K562 (cell line): ENCODE results near the gene PRDX2. TPM values are rescaled to one million over a fixed set of nuclear protein-coding genes. Genes with fewer than 3 reads are reported as not detected.
A peak's percentile ranks its signal among the peaks of the same experiment; 100 is the strongest.

ENCODE experiments used
- CSDE1 ChIP-seq, 2 experiments: fragments of 450-650 bp; IDR thresholded peaks; 2 replicates each; pipeline ENCODE4 v1.6.1; 2016; ENCODE audit warnings: mild to moderate bottlenecking in 1 of 2
- ELK3 ChIP-seq: fragments of 450-650 bp; formaldehyde crosslinking; IDR thresholded peaks from 2 replicates; pipeline ENCODE4 v1.4.0; 2020; ENCODE audit warnings: mild to moderate bottlenecking
- EP400 ChIP-seq: fragments of 450-650 bp; IDR thresholded peaks from 2 replicates; pipeline ENCODE4 v1.6.1; 2017; ENCODE audit warnings: antibody characterized with exemption, mild to moderate bottlenecking, moderate library complexity
- MCM3 ChIP-seq: fragments of 450-650 bp; IDR thresholded peaks from 2 replicates; pipeline ENCODE4 v1.6.1; 2016
- NR4A1 ChIP-seq, 2 experiments: fragments of 250-450 bp in 1 of 2; fragments of 450-650 bp in 1 of 2; sonication (Bioruptor Pico) in 1 of 2; IDR thresholded peaks; 2 replicates each; pipeline versions ENCODE4 v1.4.0 to v1.6.1; 2016 to 2020; ENCODE audit warnings: mild to moderate bottlenecking in 2 of 2, missing compliant biosample characterization in 1 of 2, missing genetic modification characterization in 1 of 2, moderate library complexity in 1 of 2
- PATZ1 ChIP-seq: fragments of 250-450 bp; sonication (Bioruptor Pico); IDR thresholded peaks from 2 replicates; pipeline ENCODE4 v1.5.0; 2020; ENCODE audit warnings: mild to moderate bottlenecking, borderline replicate concordance
- SMAD2 ChIP-seq: fragments of 150-350 bp; IDR thresholded peaks from 2 replicates; pipeline ENCODE4 v1.6.1; 2014; ENCODE audit warnings: low read depth, mild to moderate bottlenecking, low read length
- SP2 ChIP-seq: IDR thresholded peaks from 2 replicates; pipeline ENCODE4 v1.6.1; 2011; ENCODE audit warnings: mild to moderate bottlenecking, low read depth, low read length, moderate library complexity; ENCODE audit not compliant: poor library complexity, severe bottlenecking; ENCODE audit errors: extremely low read depth
- TRIM25 ChIP-seq: fragments of 450-650 bp; IDR thresholded peaks from 2 replicates; pipeline ENCODE4 v1.7.0; 2016; ENCODE audit warnings: borderline replicate concordance
- ZBTB5 ChIP-seq: fragments of 450-650 bp; IDR thresholded peaks from 2 replicates; pipeline ENCODE4 v1.6.1; 2017; ENCODE audit warnings: antibody characterized with exemption
- ZNF134 ChIP-seq: fragments of 250-450 bp; sonication (Bioruptor Pico); conservative IDR thresholded peaks from 2 replicates; pipeline ENCODE4 v1.4.0; 2020
- ZNF212 ChIP-seq: fragments of 450-650 bp; formaldehyde crosslinking; IDR thresholded peaks from 2 replicates; pipeline ENCODE4 v1.4.0; 2020; ENCODE audit warnings: mild to moderate bottlenecking
- ZNF217 ChIP-seq: sonication (generic); formaldehyde crosslinking; IDR thresholded peaks from 2 replicates; pipeline ENCODE4 v1.8.0; 2022; ENCODE audit warnings: mild to moderate bottlenecking, missing genetic modification reagents
- ZNF280B ChIP-seq: fragments of 250-450 bp; sonication (Bioruptor Pico); IDR thresholded peaks from 2 replicates; pipeline ENCODE4 v1.5.1; 2021; ENCODE audit warnings: mild to moderate bottlenecking
- ZNF347 ChIP-seq: fragments of 450-650 bp; formaldehyde crosslinking; IDR thresholded peaks from 2 replicates; pipeline ENCODE4 v1.4.0; 2020; ENCODE audit warnings: low read depth, mild to moderate bottlenecking, moderate library complexity
- ZNF551 ChIP-seq: fragments of 250-450 bp; sonication (Bioruptor Pico); IDR thresholded peaks from 2 replicates; pipeline ENCODE4 v1.5.0; 2021; ENCODE audit warnings: mild to moderate bottlenecking, moderate library complexity
- polyA plus RNA-seq, 8 experiments: library from polyadenylated mRNA; depleted of rRNA in 4 of 8; stranded (reverse) in 5 of 8; unstranded in 3 of 8; fragments of >200 nt; fragmentation: Nextera tagmentation in 2 of 8; fragmentation: Illumina TruSeq in 1 of 8; extraction: Ambion mirVana in 2 of 8; extraction: Trizol in 1 of 8; gene quantifications; 2 replicates each; pipeline versions ENCODE4 v1.2.1 to v1.2.3, GENCODE V29; 2011 to 2014; ENCODE audit warnings: inconsistent platforms in 1 of 8, missing spikeins in 1 of 8
- total RNA-seq, 7 experiments: library from RNA; depleted of rRNA in 6 of 7; stranded (reverse); fragments of >200 nt in 6 of 7; fragmentation: Illumina TruSeq in 2 of 7; extraction: Trizol in 2 of 7; gene quantifications; 2 replicates each; pipeline versions ENCODE4 v1.2.1 to v1.2.3, GENCODE V29; 2011 to 2021; ENCODE audit warnings: low replicate concordance in 1 of 7

PRDX2 gene
- total and polyA plus RNA-seq, 9 of the 15 experiments (the other 6 are each of a cell fraction or from before 2014, with no cell fraction given) = 206 to 1,183 (median 415) TPM

- no peak for TF ChIP-seq ZNF280B (CRISPR knock-in tag)
- TF ChIP-seq PATZ1 (CRISPR knock-in tag) = no peak
- no peak for TF ChIP-seq ZNF217 (CRISPR knock-in tag)
- TF ChIP-seq NR4A1 (CRISPR knock-in tag; IDR thresholded peaks at IDR 0.05) = no peak; the same call in 1 of the 2 replicates
- TF ChIP-seq NR4A1 (tag; IDR thresholded peaks at IDR 0.05) = no peak
- TF ChIP-seq EP400 = peak; percentile 66; the same call in 1 of the 2 replicates
- no peak for TF ChIP-seq SMAD2
- no peak for TF ChIP-seq ZNF347 (CRISPR knock-in tag)
- no peak for TF ChIP-seq ZNF551 (CRISPR knock-in tag)
- TF ChIP-seq ZNF212 (CRISPR knock-in tag) = no peak
- TF ChIP-seq ELK3 (CRISPR knock-in tag) = no peak
- TF ChIP-seq CSDE1 (IDR thresholded peaks at IDR 0.05) = no peak
- TF ChIP-seq ZNF134 (CRISPR knock-in tag) = no peak
- TF ChIP-seq SP2 = no peak
- no peak for TF ChIP-seq ZBTB5
- no peak for TF ChIP-seq TRIM25
- TF ChIP-seq MCM3 = no peak
These were observed at the start of gene PRDX2, which contains the start of gene THSD8 (continued) for GRCh38 chr19:12801466-12802266.
